ENCODE measurements around the gene TRAK1. TPM values are rescaled to one million over a fixed set of nuclear protein-coding genes. Genes with fewer than 3 reads are reported as not detected.

TRAK1 gene
- total RNA-seq, 2 experiments from 2014 or later, result 62.5 to 88.3 TPM

GRCh38 chr3:42077785-42078184 lies 13.4 kb upstream of the TRAK1 start:
- ChIA-PET CTCF (ENCODE audit: unreplicated experiment) (no interaction called here), POLR2A (no interaction called here)
- no peak overlapping the region for H3K27ac ChIP-seq (ENCODE audit: low read depth, low read length, poor library complexity, severe bottlenecking)
- H3K4me1 ChIP-seq (ENCODE audit: insufficient read depth, low read length, poor library complexity, severe bottlenecking), result peaks cover 55% of the 10 kb centered on the region
- no peak for DNase-seq (ENCODE audit: low spot score)
- H3K4me3 ChIP-seq (ENCODE audit: low read depth, low read length, poor library complexity, severe bottlenecking), result no peak overlapping the region
- peaks cover 14% of the 10 kb centered on the region; the same call in 1 of the 2 replicates for H4K20me1 ChIP-seq (ENCODE audit: insufficient read depth, low read length)
- TF ChIP-seq EZH2phosphoT487 (IDR thresholded peaks at IDR 0.05; ENCODE audit: borderline replicate concordance, low read depth, low read length) (no peak), CTCF (conservative IDR thresholded peaks at IDR 0.05; ENCODE audit: low read length) (no peak)
- no peaks in the 10 kb centered on the region for H3K9me2 ChIP-seq (ENCODE audit: insufficient read depth, low read length)
- peaks cover 22% of the 10 kb centered on the region for H3K36me3 ChIP-seq (ENCODE audit: insufficient read depth, low read length)
- no TSS peak for BruUV-seq (replicated peaks)
- H3K79me2 ChIP-seq (ENCODE audit: insufficient read depth, low read depth, low read length), result peaks cover 99% of the 10 kb centered on the region
- H3K9me3 ChIP-seq (ENCODE audit: low read length), result peaks cover 18% of the 10 kb centered on the region
- no peak overlapping the region for H3K4me2 ChIP-seq (ENCODE audit: low read length)
- H2AFZ ChIP-seq (ENCODE audit: low read length), result no peak overlapping the region
- intact Hi-C loops (cut with micrococcal nuclease; ENCODE audit: unreplicated experiment), result no loop called here

GRCh38 chr3:42078677-42079076 lies 12.5 kb upstream of the TRAK1 start:
- H3K9me2 ChIP-seq (ENCODE audit: insufficient read depth, low read length), result no peaks in the 10 kb centered on the region
- peaks cover 22% of the 10 kb centered on the region for H3K36me3 ChIP-seq (ENCODE audit: insufficient read depth, low read length)
- peaks cover 7% of the 10 kb centered on the region; the same call in 1 of the 2 replicates for H4K20me1 ChIP-seq (ENCODE audit: insufficient read depth, low read length)
- no peak overlapping the region for H3K4me2 ChIP-seq (ENCODE audit: low read length)
- no peak overlapping the region for H3K27ac ChIP-seq (ENCODE audit: low read depth, low read length, poor library complexity, severe bottlenecking)
- no peak overlapping the region for H3K4me3 ChIP-seq (ENCODE audit: low read depth, low read length, poor library complexity, severe bottlenecking)
- no peak for TF ChIP-seq EZH2phosphoT487 (IDR thresholded peaks at IDR 0.05; ENCODE audit: borderline replicate concordance, low read depth, low read length)
- no peak for TF ChIP-seq CTCF (conservative IDR thresholded peaks at IDR 0.05; ENCODE audit: low read length)
- peaks cover 99% of the 10 kb centered on the region for H3K79me2 ChIP-seq (ENCODE audit: insufficient read depth, low read depth, low read length)
- H2AFZ ChIP-seq (ENCODE audit: low read length), result no peak overlapping the region
- intact Hi-C loops (cut with micrococcal nuclease; ENCODE audit: unreplicated experiment), result no loop called here
- peaks cover 18% of the 10 kb centered on the region for H3K9me3 ChIP-seq (ENCODE audit: low read length)
- no TSS peak for BruUV-seq (replicated peaks)
- CTCF ChIA-PET (ENCODE audit: unreplicated experiment), result no interaction called here
- peaks cover 46% of the 10 kb centered on the region for H3K4me1 ChIP-seq (ENCODE audit: insufficient read depth, low read length, poor library complexity, severe bottlenecking)
- POLR2A ChIA-PET, result interaction anchor here (0.6 to 1.5 kb wide), 6 partner anchors 9 to 163 kb away, joined by 3 to 5 read pairs (median 4); no protein-coding TSS in a partner anchor
- DNase-seq (ENCODE audit: low spot score), result no peak

- POLR2A ChIA-PET, result interaction anchor here (1.0 to 1.5 kb wide), 5 partner anchors 8 to 55 kb away, joined by 3 to 5 read pairs (median 4); no protein-coding TSS in a partner anchor
- Histone ChIP-seq H2AFZ (ENCODE audit: low read length) (no peak overlapping the region), H3K36me3 (ENCODE audit: insufficient read depth, low read length) (peaks cover 22% of the 10 kb centered on the region), H3K4me3 (ENCODE audit: low read depth, low read length, poor library complexity, severe bottlenecking) (no peak overlapping the region), H3K9me3 (ENCODE audit: low read length) (peaks cover 18% of the 10 kb centered on the region), H3K27ac (ENCODE audit: low read depth, low read length, poor library complexity, severe bottlenecking) (peak overlapping the region; percentile 30), H3K4me2 (ENCODE audit: low read length) (peak overlapping the region; percentile 33; the same call in 1 of the 2 replicates), H3K4me1 (ENCODE audit: insufficient read depth, low read length, poor library complexity, severe bottlenecking) (peaks cover 45% of the 10 kb centered on the region), H3K79me2 (ENCODE audit: insufficient read depth, low read depth, low read length) (peaks cover 99% of the 10 kb centered on the region), H4K20me1 (ENCODE audit: insufficient read depth, low read length) (peaks cover 14% of the 10 kb centered on the region), H3K9me2 (ENCODE audit: insufficient read depth, low read length) (no peaks in the 10 kb centered on the region)
- TF ChIP-seq CTCF (conservative IDR thresholded peaks at IDR 0.05; ENCODE audit: low read length), result no peak
- TF ChIP-seq EZH2phosphoT487 (IDR thresholded peaks at IDR 0.05; ENCODE audit: borderline replicate concordance, low read depth, low read length), result no peak
- no TSS peak for BruUV-seq (replicated peaks)
- CTCF ChIA-PET (ENCODE audit: unreplicated experiment), result no interaction called here
- DNase-seq (ENCODE audit: low spot score), result no peak
- intact Hi-C loops (cut with micrococcal nuclease; ENCODE audit: unreplicated experiment), result no loop called here
These were observed 11.3 kb upstream of the TRAK1 start for GRCh38 chr3:42079701-42080452.

All from OCI-LY7 (cell line).